Prostate gland (tissue), 2 donors: ENCODE measurements around the gene SFRP2.

ENCODE experiments used
- POLR2A ChIP-seq: fragments of 450-650 bp; IDR thresholded peaks from one replicate; pipeline ENCODE4 v1.6.1; 2016; ENCODE audit warnings: antibody characterized with exemption, mild to moderate bottlenecking
- TF ChIP-seq, protein P1 (sequence below), 4 experiments: fragments of 200-600 bp in 2 of 4; fragments of 450-650 bp in 2 of 4; sonication (generic) in 2 of 4; IDR thresholded peaks; 1 replicate in 3 of 4; 2 replicates in 1 of 4; pipeline ENCODE4 v1.5.1; 2016 to 2019; ENCODE audit warnings: antibody characterized with exemption in 4 of 4, mild to moderate bottlenecking in 2 of 4, moderate library complexity in 2 of 4

DNA sequence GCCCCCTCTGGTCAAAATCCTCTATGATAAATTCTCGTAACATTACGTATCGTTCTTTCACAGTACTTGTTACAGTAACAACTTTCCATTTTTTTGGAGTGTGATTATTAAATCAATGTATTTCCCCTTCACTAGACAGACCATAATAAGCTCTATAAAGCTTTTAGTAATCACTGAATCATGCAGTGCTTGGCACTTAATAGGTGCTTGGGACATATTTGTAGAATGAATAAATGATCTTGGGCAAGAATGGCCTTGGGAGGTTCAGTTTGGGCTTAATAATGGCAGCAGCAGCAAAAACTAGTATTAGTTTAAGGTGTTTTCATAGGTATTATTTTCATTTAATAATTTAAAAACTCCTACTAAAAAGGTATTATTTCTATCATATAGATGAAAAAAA is 33.4 kb upstream of the SFRP2 start:
- TF ChIP-seq, protein P1, sequence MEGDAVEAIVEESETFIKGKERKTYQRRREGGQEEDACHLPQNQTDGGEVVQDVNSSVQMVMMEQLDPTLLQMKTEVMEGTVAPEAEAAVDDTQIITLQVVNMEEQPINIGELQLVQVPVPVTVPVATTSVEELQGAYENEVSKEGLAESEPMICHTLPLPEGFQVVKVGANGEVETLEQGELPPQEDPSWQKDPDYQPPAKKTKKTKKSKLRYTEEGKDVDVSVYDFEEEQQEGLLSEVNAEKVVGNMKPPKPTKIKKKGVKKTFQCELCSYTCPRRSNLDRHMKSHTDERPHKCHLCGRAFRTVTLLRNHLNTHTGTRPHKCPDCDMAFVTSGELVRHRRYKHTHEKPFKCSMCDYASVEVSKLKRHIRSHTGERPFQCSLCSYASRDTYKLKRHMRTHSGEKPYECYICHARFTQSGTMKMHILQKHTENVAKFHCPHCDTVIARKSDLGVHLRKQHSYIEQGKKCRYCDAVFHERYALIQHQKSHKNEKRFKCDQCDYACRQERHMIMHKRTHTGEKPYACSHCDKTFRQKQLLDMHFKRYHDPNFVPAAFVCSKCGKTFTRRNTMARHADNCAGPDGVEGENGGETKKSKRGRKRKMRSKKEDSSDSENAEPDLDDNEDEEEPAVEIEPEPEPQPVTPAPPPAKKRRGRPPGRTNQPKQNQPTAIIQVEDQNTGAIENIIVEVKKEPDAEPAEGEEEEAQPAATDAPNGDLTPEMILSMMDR (IDR thresholded peaks at IDR 0.05): no peak
- no peak for TF ChIP-seq POLR2A
